Smooth muscle cell (in vitro differentiated cells): ENCODE results near the gene DAB2IP. TPM values are rescaled to one million over a fixed set of nuclear protein-coding genes. Genes with fewer than 3 reads are reported as not detected.

ENCODE experiments used
- DNase-seq: peaks from one replicate; lab custom pipeline; 2025; ENCODE audit not compliant: unreplicated experiment; lab: John Stamatoyannopoulos, UW
- H2AFZ ChIP-seq: fragments of 200-600 bp; sonication (generic); 2 replicates; pipeline ENCODE4 v1.6.0; 2016; ENCODE audit warnings: antibody characterized with exemption, low read depth, mild to moderate bottlenecking
- H3F3A ChIP-seq: fragments of 200-600 bp; sonication (generic); 2 replicates; pipeline ENCODE4 v1.6.0; 2017; ENCODE audit warnings: antibody characterized with exemption, low read depth
- H3K27ac ChIP-seq: fragments of 200-600 bp; sonication (generic); 2 replicates; pipeline ENCODE4 v1.5.1; 2016; ENCODE audit warnings: low read depth, mild to moderate bottlenecking
- H3K27me3 ChIP-seq: fragments of 200-600 bp; sonication (generic); 2 replicates; pipeline ENCODE4 v1.6.1; 2016; ENCODE audit warnings: low read depth, mild to moderate bottlenecking
- H3K36me3 ChIP-seq: fragments of 200-600 bp; sonication (generic); 2 replicates; pipeline ENCODE4 v1.5.1; 2016; ENCODE audit warnings: low read depth
- H3K4me1 ChIP-seq: fragments of 200-600 bp; sonication (generic); 2 replicates; pipeline ENCODE4 v1.5.1; 2016; ENCODE audit warnings: low read depth
- H3K4me2 ChIP-seq: fragments of 200-600 bp; sonication (generic); 2 replicates; pipeline ENCODE4 v1.6.0; 2016; ENCODE audit warnings: mild to moderate bottlenecking
- H3K4me3 ChIP-seq: fragments of 200-600 bp; sonication (generic); 2 replicates; pipeline ENCODE4 v1.5.1; 2016; ENCODE audit warnings: mild to moderate bottlenecking
- H3K79me2 ChIP-seq: fragments of 200-600 bp; sonication (generic); 2 replicates; pipeline ENCODE4 v1.6.0; 2016; ENCODE audit warnings: low read depth, mild to moderate bottlenecking
- H3K9ac ChIP-seq: fragments of 200-600 bp; sonication (generic); 2 replicates; pipeline ENCODE4 v1.6.0; 2016; ENCODE audit warnings: low read depth
- H3K9me3 ChIP-seq: fragments of 200-600 bp; sonication (generic); replicated peaks from 2 replicates; pipeline ENCODE4 v1.5.1; 2016; ENCODE audit warnings: low read depth
- H4K20me1 ChIP-seq: fragments of 200-600 bp; sonication (generic); 2 replicates; pipeline ENCODE4 v1.6.0; 2016; ENCODE audit warnings: low read depth
- WGBS: methylation state at CpG from one replicate; pipeline ENCODE4 v1.1.7; 2016; ENCODE audit warnings: low lambda C conversion rate; 5-methylcytosine and 5-hydroxymethylcytosine counted together
- polyA plus RNA-seq: library from polyadenylated mRNA; unstranded; fragments of >200 nt; fragmentation: Nextera tagmentation; extraction: Ambion mirVana; gene quantifications from 2 replicates; pipeline ENCODE4 v1.2.1, GENCODE V29; 2016
- total RNA-seq: library from RNA; depleted of rRNA; stranded (reverse); fragments of >200 nt; gene quantifications from 2 replicates; pipeline ENCODE4 v1.2.3, GENCODE V29; 2014
- TF ChIP-seq, protein P1 (sequence below): fragments of 200-600 bp; sonication (generic); IDR thresholded peaks from 2 replicates; pipeline ENCODE4 v1.5.1; 2017; ENCODE audit warnings: borderline replicate concordance, mild to moderate bottlenecking, antibody characterized with exemption; ENCODE audit not compliant: insufficient read depth, poor library complexity, severe bottlenecking

DAB2IP gene
- total and polyA plus RNA-seq, 2 experiments from 2014 or later: 10.4 to 15.5 TPM

DNA sequence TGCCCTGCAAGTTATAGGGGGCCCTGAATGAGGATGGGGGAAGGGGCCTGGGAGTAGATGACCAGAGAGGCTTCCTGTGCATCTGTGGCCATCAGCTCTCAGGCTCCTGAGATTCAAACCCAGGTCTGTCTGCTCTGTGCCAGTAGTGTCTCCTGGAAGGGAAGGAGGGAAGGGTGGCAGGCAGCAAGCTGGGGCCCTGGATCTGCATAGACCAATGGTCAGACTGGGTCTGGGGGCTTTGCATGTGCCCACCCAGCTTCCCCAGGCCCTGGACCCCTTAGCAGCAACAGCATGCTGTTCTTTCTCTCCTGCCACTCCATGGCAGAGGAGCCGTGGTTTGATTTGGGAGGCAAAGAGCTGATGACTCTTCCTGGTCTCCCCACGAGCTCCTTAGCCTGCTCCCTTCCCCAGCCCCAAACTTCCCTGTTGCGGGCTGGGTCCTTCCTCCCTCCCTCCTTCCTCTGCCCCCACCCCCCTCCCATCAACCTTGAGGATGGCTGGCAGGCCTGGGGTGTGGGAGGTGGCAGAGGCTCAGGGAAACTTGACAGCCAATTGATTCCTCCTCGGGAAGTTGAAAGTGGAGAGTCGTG, 31.6 kb downstream of the DAB2IP start:
- Histone ChIP-seq H3K79me2 (peaks cover 2% of the 10 kb centered on the region), H3K4me3 (no peak overlapping the region), H2AFZ (no peak overlapping the region), H3K27me3 (no peaks in the 10 kb centered on the region), H3F3A (no peaks in the 10 kb centered on the region), H4K20me1 (peaks cover 33% of the 10 kb centered on the region), H3K27ac (no peak overlapping the region), H3K4me1 (no peaks in the 10 kb centered on the region), H3K36me3 (no peaks in the 10 kb centered on the region), H3K4me2 (no peak overlapping the region), H3K9ac (no peak overlapping the region), H3K9me3 (no peaks in the 10 kb centered on the region)
- TF ChIP-seq, protein P1, sequence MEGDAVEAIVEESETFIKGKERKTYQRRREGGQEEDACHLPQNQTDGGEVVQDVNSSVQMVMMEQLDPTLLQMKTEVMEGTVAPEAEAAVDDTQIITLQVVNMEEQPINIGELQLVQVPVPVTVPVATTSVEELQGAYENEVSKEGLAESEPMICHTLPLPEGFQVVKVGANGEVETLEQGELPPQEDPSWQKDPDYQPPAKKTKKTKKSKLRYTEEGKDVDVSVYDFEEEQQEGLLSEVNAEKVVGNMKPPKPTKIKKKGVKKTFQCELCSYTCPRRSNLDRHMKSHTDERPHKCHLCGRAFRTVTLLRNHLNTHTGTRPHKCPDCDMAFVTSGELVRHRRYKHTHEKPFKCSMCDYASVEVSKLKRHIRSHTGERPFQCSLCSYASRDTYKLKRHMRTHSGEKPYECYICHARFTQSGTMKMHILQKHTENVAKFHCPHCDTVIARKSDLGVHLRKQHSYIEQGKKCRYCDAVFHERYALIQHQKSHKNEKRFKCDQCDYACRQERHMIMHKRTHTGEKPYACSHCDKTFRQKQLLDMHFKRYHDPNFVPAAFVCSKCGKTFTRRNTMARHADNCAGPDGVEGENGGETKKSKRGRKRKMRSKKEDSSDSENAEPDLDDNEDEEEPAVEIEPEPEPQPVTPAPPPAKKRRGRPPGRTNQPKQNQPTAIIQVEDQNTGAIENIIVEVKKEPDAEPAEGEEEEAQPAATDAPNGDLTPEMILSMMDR: no peak
- no peak for DNase-seq
- WGBS: 52% methylated on average over 5 of the region's 5 CpGs

DNA sequence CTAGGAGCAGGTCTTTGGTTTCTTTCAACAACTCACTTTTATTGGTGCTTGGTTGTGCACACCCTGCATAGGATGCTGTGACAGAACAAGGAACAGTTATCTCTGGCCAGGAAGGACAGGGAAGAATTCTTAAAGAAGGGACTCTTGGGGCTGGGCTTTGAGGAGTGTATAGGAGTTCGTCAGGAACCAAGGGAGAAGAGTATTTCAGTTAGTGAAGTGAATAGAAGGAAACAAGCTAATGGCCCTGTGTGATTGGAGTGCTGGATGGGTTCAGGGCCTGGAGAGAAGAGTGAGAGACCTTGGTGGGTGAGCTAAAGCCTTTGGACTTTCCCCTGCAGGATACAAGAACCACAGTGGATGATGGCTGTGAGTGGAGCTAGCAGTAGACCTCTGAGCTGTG, 32.2 kb downstream of the DAB2IP start:
- Histone ChIP-seq H3K79me2 (no peaks in the 10 kb centered on the region), H3F3A (no peaks in the 10 kb centered on the region), H3K9me3 (no peaks in the 10 kb centered on the region), H3K27me3 (no peaks in the 10 kb centered on the region), H4K20me1 (peaks cover 33% of the 10 kb centered on the region), H3K36me3 (no peaks in the 10 kb centered on the region), H3K9ac (no peak overlapping the region), H2AFZ (no peak overlapping the region), H3K4me3 (no peak overlapping the region), H3K27ac (no peak overlapping the region), H3K4me2 (no peak overlapping the region), H3K4me1 (no peaks in the 10 kb centered on the region)
- TF ChIP-seq, protein P1: no peak
- 96% methylated on average over 1 of the region's 1 CpG for WGBS
- DNase-seq: no peak

DNA sequence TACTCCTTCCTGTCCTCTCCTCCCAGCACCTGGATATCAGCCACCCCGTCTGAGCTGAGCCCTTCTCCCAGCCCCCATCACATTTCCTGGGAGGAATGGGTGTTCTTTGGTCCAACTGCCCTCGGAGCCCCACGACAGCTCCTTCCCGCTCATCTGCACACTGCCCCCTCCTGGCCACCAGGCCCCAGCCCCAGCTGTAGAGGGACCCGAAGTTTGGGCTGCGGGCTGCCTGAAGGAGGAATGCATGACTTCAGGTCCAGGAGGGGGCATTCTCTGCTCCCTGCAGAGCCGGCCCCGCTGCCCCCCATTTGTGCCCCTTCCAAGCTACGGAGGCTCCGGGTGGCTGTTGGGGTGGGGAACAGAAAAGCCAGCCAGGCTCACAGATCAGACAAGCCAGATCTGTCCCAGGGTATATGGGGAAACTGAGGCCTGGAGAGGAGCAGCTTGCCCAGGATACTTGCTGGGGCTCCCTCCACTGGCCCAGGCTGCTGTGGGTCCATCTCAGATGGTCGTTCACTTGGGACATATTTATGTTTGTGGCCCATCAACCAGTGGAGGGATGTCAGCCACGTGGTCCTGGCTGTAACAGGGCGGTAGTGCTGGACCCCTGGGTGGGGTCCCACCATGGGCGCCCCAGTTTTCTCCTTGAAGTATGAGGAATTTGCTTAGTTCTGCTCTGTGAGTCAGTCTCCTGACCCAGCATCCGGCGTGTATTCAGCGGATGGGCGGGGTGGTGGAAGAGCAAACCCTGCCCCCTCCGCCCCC, 33.1 kb downstream of the DAB2IP start:
- 76% methylated on average over 19 of the region's 19 CpGs for WGBS
- Histone ChIP-seq H3K9me3 (no peaks in the 10 kb centered on the region), H3K4me3 (no peak overlapping the region), H4K20me1 (peaks cover 35% of the 10 kb centered on the region), H3K4me2 (no peak overlapping the region), H3K36me3 (no peaks in the 10 kb centered on the region), H3K27ac (no peak overlapping the region), H2AFZ (no peak overlapping the region), H3K4me1 (peaks cover under 1% of the 10 kb centered on the region), H3K27me3 (no peaks in the 10 kb centered on the region), H3K79me2 (no peaks in the 10 kb centered on the region), H3K9ac (no peak overlapping the region), H3F3A (peaks cover 6% of the 10 kb centered on the region)
- TF ChIP-seq, protein P1: peak; percentile 47
- no peak for DNase-seq
